Right renal pelvis (tissue), 4 donors: ENCODE measurements around the gene CSTPP1. TPM values are rescaled to one million over a fixed set of nuclear protein-coding genes. Genes with fewer than 3 reads are reported as not detected.

Experiments used
- DNase-seq, 4 donors: peaks; one replicate each; pipeline ENCODE4 v3.0.0-alpha.2; 2013; ENCODE audit warnings: low read depth in 4 of 4, low spot score in 3 of 4, missing footprints in 1 of 4
- polyA plus RNA-seq, 4 donors: library from polyadenylated mRNA; unstranded; fragments of 120-200 nt; gene quantifications; one replicate each; pipeline ENCODE4 v1.2.1, GENCODE V29; 2013; ENCODE audit not compliant: insufficient read length in 4 of 4

The CSTPP1 gene
- polyA plus RNA-seq, 4 donors = 55.0 to 60.2 (median 57.4) TPM

DNA sequence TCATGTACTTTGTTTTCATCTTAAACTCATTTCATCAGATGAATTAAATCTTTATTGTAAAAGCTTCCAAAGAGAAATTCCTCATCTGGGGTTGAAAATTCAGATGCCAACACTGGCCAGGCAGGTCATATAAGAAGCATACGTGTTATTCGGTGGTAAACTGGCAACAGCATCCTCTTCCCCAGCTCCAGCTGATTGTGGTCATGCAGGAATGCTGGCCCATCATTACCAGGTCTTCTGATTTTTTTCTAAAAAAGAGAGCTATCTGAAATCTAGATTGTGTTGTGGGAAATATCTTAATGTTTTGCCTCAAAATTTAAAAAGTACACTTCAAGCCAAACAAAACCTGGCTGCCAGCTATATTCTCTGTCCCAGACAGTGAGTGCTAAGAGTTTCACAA is 186.5 kb downstream of the CSTPP1 start:
- no peak for DNase-seq

DNA sequence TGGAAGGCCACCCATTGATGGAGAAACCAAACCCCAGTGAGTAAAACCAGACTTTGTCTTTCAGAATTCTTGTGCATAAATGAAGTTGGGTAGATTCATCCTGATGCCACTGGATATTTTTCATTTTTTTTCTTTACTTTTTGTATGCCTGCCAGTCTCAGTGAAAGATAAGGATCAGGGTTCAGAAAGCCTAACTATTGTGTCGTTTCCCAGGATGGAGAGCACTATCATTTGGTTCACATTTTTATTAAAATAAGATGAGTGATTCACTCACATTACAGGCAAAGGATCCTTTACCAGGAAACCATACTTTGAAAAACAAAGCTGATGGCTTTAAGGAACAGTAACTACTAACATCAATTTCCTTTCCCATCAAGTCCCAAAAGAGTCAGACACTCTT is 188.1 kb downstream of the CSTPP1 start:
- no peak for DNase-seq

DNA sequence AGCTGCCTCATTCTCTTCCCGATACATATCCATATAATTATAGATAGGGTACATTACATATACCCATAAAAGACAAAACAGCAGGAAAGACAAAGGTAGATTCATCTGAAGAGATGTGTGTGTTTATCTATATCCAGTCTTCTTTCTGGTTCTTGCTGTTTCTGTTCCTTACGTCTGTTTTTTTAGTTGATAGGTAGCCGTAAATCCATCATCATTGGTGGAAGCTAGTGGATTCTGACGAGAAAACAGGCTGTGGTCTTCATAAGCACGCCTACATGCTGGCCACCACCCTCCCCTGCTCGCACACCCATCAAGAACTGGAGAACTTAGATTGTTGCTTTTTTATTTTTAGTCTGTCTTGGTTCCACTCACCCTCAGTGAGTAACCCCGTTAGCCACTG is 188.5 kb downstream of the CSTPP1 start:
- no peak for DNase-seq

DNA sequence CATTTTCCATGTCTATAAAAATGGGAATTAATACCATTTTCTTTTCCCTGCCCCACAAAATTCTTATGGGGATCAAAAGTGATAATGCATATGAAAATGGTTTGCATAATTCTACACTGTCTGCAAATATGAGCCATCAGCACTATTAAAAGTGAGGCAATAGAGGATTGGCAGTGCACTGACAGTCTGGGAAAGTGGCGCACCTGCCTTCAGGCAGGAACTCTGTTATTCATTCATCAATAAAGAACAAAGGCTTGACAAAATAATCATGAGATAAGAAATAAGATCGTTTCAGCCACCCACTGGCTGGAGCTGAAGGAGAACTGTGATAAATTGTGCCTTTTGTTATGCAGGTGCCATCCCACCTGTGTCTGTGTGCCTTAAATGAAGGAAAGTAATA is 190.7 kb downstream of the CSTPP1 start:
- no peak for DNase-seq

DNA sequence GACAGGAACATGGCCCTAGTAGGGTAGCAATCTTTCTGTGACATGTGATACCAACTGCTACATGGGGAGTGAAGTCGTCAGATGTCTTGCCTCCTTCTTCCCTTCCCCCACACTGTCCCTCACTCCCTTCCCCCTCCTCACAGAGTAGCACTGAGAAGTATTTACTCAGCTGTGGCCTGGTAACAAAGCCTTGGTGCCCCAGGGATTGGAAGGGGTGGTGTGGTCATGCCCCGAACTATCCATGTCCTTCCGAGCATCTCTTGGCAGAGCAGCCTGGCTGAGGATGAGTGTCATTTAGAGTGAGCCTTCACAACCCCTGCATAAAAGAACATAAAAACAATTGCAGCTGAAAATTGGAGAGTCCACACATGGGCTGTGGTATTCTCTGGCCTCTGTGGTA is 194.0 kb downstream of the CSTPP1 start:
- DNase-seq = no peak

DNA sequence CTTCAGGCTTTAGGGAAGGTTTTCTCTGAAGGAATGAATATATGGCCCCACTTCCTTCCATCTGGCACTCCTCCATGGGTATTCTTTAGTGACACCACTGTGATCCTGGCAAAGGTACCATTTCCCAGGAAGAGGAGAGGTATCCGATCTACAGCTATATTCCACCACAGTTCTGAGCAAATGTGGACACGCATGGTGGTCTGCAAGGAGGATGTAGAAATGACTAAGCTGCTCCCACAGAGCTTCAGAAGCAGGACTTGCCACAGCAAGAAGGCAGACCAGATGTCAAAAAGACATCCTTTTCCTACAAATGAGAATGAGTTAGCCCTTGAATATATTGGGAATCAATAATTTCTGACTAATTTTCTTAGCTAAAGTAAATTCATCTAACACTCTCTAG is 194.6 kb downstream of the CSTPP1 start:
- no peak for DNase-seq

DNA sequence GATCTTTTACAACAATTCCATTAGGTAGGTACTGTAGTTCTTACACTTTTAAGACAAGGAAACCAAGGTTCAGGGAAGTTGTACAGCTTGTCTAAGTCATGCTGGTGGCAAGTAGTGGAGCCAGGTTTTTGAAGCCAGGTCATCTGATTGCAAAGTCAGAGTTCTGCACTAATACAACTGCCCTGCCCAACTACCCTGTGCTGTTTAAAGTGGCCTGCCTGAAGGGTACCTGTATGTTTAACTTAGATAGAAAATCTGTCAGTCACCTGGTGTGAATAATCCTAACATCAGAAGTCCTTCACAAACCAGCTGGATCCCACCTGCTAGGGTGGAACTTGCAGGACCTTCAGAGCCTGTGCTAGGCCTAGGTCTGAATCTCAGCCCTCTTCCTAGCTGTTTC is 195.9 kb downstream of the CSTPP1 start:
- no peak for DNase-seq

DNA sequence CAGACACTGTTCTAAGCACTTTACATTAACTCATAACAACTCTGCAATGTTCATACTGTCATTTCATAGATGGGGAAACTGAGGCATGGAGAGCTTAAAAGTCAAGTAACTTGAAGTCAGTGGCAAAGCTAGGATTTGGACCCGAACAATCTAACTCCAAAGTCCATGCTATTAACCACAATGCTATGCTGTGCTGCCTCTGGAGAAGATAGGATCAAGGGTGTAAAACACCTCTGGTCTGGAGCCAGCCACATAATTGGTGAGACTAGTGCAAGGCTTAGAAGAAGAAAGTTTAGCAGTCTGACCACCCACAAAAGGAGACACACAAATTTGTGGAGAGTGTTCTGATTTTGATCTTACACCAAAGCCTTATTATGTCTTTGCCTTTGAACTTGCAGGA is 196.4 kb downstream of the CSTPP1 start:
- no peak for DNase-seq

DNA sequence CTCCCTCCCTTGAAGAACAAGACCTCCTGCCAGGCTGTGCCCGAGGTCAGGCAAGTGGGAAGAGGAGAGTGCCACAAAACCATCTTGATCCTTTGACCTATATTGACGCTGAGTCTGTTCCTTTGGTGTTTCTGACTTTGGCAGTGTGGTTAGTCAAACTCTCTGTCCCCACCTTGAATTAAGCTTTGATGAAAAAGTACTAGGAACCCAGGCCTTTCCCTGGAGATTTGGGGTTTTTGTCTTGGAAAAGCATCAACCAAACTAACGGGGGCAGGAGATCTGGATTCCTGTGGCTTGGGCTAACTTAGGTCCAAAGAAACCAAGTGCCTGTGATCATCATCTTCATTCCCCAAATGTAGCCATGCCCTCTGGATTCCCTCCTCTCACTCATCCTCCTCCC is 199.8 kb downstream of the CSTPP1 start:
- no peak for DNase-seq

DNA sequence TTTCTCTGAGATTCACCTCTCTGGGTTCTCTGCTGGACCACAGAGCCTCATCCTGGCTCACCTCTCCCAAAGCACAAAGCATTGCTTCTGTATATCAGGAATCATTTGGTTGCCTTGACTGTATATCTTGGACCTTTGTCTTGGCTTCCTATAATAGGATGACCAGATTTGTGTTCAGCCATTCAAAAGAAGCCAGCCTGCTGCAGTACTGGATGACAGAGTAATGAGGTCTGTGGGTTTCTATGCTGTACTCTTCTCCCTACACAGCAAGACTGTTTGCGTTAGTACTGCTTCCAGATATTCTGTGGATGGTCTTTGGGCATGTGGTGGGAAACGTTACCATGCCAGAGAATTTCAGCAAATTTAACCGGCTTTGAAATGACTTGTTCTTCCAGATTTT is 200.4 kb downstream of the CSTPP1 start:
- DNase-seq = no peak

DNA sequence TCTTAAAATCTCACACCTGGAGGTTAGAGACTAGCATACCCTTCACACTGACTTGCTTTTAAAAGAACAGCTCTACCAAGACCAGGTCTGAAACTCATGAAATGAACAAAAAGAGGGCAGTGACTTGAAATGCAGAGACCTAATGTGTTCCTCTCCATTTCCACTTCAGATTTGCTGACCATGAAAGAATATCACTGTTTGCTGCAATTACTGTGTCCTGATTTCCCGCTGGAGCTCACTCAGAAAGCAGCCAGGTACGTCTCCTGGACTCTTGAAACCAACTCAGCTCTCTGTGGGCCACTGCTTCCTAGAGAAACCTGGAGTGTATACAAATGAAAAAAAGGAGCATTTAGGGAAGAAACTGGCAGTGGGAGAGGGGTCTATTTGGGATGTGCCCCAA is 200.9 kb downstream of the CSTPP1 start:
- no peak for DNase-seq

DNA sequence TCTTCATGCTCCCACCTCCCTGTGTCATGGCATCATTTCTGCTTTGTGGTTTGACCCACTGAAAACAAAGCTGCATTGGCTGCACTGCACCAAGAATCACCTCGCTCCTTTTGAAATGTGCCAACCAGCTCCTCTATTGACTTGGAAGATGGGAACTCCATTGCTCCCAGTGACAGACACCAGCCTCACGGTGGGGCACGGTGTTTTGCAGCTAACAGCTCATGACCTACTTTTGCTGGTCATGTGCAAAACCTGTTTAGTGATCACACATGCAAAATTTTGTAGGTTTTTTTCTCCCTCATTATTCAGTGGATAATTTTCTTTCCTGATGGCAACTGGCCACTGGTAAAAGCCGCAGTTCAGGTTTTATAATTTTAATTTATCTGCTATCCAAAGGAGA is 203.3 kb downstream of the CSTPP1 start:
- no peak for DNase-seq

DNA sequence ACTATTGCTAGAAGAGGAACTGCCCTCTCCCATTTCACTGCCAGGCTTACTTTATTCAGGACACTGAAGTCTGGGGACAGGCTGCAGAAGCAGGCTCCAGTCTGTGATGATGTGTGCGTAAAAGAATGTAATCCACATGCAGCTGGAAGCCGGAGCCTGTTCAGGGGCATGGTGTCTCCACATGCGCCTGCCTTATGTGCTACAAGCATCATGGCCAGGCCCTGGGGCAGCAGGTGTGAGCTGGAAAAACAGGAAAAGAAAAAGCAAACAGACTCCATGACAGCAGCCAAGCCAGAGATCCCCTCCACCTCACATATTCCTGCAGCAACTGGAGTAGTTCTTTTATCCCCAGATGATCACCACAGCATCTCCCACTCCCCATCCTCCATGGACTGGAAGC is 206.8 kb downstream of the CSTPP1 start:
- DNase-seq = no peak

DNA sequence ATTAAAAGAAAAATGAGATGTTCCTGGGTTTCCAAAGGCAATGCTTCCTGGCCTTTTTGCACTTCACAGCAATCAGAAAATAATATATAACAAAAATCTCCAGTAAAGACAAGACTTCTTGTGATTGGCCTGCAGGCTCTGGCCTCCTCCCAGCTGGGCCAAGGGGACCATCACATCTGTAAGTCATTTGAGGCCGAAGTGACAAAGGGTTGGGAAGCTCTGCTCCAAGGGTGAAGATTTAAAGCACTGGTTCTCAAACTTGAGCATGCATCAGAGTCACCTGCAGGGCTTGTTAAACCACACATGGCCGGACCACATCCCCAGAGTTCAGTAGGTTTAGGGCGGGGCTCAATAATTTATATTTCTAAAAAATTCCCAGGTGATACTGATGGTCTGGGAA is 208.0 kb downstream of the CSTPP1 start:
- DNase-seq = no peak

DNA sequence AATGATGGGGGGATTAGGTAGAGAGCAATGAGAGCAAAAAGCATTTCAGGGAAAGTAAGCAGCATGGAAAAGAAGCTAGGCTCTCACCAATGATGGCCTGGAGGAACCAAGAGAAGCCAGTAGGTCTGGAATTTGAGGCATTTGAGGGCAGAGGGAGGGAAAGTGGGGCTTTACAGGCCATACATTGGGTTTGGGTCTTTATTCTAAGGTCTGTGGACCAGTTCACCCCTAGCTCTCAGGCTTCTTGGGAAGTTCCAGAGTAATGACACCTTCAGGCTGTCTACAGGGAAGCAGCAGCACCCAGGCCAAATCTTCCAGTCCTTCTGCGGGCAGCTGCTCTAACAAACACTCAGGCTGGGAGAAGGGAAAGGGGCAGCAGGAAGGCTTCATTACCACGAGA is 210.7 kb downstream of the CSTPP1 start:
- DNase-seq = no peak

DNA sequence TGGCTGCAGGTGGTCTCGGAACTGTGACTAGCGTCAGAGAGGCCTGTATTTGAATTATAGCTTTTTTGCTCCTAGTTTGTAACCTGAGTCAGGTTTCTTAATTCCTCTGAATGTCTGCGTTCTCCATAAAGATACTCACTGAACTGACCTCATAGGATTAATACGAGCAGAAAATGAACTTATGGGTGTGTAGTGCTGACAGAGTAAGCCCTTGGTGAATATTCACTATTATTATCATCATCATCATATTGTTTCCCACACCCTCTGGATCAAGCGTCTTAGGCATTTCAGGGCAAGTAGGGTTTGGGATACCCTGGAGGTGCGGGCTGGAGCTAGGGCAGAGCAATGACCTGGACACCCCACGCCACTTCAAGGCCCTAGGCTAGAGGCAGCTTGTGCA is 211.1 kb downstream of the CSTPP1 start:
- no peak for DNase-seq

DNA sequence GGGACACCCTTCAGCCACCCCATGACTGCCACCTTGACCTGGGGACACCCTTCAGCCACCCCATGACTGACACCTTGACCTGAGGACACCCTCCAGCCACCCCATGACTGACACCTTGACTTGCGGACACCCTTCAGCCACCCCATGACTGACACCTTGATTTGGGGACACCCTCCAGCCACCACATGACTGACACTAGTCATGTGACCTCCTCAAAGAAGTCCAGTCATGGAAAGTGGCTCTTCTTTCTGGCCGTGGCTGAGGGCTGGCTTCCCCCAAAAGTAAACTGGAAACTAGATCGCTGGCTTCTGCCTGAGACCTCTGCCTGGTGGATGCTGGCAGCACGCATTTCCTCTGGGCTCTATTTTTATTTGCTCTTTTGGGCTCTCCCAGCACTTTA is 211.7 kb downstream of the CSTPP1 start:
- no peak for DNase-seq

DNA sequence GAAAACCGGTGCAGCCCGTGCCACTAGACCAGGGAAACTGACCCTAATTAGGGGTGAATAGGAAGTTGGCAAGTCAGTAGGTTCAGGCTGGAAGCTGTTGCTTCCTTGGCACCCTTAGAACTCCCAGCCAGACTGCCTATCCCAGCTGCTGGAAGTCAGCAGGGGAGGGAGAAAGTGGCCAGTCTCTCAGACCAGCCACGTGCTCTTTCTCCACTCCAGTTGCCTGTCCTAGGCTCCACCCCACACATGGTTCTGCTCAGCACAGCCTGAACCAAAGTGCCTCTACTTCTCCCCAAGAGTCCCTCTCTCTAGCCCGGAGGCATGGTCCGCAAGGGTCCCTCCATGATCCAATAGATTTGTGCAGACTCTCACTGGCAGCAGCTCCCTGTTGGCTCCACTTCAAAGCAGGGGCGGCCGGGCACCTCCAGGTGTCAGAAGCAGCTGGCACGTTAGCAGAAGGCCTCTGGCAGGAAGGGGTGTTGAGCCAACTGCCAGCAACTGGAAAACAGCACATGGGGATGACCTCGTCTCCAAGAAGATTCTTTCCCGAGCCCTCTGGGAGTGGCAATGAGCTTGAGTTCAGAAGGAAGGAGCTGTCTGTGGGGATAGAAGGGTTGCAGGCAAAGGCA is 212.5 kb downstream of the CSTPP1 start:
- no peak for DNase-seq

DNA sequence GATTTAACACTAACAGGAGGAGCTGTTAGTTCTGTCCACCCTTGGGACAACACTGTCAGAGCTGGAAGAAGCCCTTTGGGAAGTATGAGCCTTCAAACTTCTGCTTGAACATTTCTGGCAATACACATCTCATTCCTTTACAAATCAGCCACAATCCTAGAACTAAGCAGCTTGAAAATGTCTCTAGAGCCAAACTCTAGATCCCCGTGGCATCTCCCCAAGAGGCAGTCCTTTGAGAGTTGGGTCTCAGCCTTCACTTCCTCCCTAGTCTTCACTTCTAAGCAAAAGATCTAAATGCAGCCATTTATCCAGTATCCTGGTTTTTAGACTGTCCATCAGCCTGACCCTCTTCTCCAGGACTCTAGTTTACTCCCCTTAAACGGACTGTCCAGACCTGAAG is 213.2 kb downstream of the CSTPP1 start:
- no peak for DNase-seq

DNA sequence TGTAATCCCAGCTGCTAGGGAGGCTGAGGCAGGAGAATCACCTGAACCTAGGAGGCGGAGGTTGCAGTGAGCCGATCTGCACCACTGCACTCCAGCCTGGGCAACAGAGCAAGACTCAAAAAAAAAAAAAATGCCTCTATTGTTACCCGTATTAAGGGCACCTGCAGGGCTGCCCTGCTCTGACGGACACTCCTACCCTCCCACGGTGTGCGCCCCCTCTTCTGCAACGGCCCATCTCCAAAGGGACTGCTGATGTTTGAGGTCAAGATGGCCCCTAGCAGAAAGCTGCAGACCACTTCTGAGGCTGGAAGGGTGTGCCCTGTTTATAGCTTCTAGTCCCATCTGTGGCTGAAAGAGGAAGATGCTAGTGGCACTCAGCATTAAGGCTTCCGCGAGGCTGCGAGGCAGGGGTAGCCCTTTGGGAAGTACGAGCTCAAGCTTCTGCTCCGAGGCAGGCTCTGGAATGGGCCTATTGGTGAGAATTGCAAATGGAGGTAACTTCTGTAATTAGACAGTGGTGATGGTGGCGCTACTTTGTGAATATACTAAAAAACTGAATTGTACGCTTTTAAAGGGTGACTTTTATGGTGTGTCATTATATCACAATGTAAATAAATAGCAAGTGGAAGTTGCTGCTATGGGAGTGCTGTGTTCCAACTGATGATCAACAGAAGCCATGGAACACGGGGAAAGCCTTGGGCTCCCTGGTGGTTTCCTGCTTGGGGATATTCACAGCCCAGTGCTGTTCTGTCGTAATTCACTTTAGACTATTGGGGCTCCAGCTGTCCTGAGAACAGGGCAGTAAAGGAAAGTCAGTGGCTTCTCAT is 215.8 kb downstream of the CSTPP1 start:
- no peak for DNase-seq

DNA sequence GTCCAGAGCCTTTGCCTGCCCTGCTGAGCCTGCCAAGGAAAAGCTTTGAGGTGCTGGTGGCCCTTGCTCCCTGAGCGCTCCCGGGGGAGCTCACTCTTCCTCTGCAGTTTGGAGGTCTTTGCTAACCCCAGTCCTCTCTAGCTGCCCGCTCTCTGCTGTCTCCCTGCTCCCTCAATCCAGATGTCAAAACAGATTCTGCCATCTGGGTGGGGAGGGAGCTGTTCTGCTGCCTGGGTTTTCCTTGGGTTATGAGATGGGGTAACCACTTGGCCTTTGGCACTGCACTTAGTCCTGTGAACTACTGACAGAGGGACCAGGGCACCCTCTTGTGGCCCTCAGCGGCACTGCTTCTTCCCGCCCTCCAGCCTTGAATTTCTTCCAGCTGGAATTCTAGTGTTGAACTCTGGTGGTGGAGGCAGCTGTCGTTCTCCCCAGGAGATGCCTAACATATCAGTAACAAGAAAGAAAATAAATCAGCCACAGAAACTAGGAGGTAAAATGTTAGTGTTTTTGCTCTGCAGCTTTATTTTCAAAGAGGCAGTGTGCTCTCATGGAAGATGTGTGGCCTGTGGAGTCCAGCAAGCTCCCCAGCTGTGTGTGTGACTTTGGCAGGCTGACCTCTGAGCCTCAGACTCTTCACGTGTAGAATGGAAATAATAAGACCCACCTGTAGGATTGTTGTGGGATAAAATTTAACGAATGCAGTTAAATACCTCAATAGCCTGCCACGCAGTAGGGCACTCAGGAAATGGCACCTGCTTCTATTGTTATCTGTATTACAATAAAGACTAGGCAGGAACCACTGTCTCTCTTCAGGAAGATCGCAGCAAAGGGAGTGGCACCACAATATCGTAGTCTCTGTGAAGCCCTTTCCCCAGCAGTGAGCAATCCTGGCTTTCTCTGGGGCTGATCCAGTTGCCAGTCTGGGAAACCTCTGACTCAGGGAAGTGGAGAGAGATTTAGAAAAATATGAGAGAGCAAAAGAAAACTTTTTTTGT is 216.7 kb downstream of the CSTPP1 start:
- DNase-seq = peak; percentile 57 to 74 (median 60)
